ENCODE data around the gene ANK2. TPM values are rescaled to one million over a fixed set of nuclear protein-coding genes. Genes with fewer than 3 reads are reported as not detected.

The ANK2 gene
- total RNA-seq, 2 experiments from 2014 or later, result 0.38 to 4.0 TPM

DNA sequence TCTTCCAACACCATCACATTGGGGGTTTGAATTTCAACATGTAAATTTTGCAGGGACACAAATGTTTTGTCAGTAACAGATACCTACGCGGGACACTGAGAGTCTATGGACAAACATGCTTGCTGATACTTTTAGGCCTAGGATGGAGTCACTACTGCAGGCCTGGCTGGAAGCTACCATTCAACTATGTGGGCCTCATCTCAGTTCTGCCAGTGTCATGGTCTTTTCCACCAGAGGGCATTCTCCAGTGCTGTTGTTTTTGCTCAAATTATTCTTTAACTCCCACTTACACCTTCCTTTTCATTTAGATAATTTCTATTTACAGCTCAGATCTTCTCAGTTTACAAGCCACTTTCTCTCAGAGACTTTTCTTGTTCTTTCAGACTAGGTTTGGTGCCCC is 7.0 kb upstream of the ANK2 start:
- no peak for DNase-seq (ENCODE audit: low spot score)
- Histone ChIP-seq H3K4me1 (ENCODE audit: insufficient read depth, low read length, poor library complexity, severe bottlenecking) (no peaks in the 10 kb centered on the region), H4K20me1 (ENCODE audit: insufficient read depth, low read length) (no peaks in the 10 kb centered on the region), H3K4me3 (ENCODE audit: low read depth, low read length, poor library complexity, severe bottlenecking) (no peak overlapping the region), H3K9me2 (ENCODE audit: insufficient read depth, low read length) (no peaks in the 10 kb centered on the region), H3K9me3 (ENCODE audit: low read length) (no peaks in the 10 kb centered on the region), H3K79me2 (ENCODE audit: insufficient read depth, low read depth, low read length) (no peaks in the 10 kb centered on the region), H3K4me2 (ENCODE audit: low read length) (no peak overlapping the region), H3K27ac (ENCODE audit: low read depth, low read length, poor library complexity, severe bottlenecking) (no peak overlapping the region), H3K36me3 (ENCODE audit: insufficient read depth, low read length) (no peaks in the 10 kb centered on the region), H2AFZ (ENCODE audit: low read length) (no peak overlapping the region)
- BruUV-seq (replicated peaks), result no TSS peak
- ChIA-PET POLR2A (no interaction called here), CTCF (ENCODE audit: unreplicated experiment) (no interaction called here)
- TF ChIP-seq EZH2phosphoT487 (IDR thresholded peaks at IDR 0.05; ENCODE audit: borderline replicate concordance, low read depth, low read length), result no peak
- TF ChIP-seq, protein P1, sequence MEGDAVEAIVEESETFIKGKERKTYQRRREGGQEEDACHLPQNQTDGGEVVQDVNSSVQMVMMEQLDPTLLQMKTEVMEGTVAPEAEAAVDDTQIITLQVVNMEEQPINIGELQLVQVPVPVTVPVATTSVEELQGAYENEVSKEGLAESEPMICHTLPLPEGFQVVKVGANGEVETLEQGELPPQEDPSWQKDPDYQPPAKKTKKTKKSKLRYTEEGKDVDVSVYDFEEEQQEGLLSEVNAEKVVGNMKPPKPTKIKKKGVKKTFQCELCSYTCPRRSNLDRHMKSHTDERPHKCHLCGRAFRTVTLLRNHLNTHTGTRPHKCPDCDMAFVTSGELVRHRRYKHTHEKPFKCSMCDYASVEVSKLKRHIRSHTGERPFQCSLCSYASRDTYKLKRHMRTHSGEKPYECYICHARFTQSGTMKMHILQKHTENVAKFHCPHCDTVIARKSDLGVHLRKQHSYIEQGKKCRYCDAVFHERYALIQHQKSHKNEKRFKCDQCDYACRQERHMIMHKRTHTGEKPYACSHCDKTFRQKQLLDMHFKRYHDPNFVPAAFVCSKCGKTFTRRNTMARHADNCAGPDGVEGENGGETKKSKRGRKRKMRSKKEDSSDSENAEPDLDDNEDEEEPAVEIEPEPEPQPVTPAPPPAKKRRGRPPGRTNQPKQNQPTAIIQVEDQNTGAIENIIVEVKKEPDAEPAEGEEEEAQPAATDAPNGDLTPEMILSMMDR (conservative IDR thresholded peaks at IDR 0.05; ENCODE audit: low read length), result no peak
- intact Hi-C loops (cut with micrococcal nuclease; ENCODE audit: unreplicated experiment), result no loop called here

GRCh38 chr4:113043591-113043990 is 5.9 kb upstream of the ANK2 start:
- CTCF ChIA-PET (ENCODE audit: unreplicated experiment), result no interaction called here
- H3K36me3 ChIP-seq (ENCODE audit: insufficient read depth, low read length), result no peaks in the 10 kb centered on the region

DNA sequence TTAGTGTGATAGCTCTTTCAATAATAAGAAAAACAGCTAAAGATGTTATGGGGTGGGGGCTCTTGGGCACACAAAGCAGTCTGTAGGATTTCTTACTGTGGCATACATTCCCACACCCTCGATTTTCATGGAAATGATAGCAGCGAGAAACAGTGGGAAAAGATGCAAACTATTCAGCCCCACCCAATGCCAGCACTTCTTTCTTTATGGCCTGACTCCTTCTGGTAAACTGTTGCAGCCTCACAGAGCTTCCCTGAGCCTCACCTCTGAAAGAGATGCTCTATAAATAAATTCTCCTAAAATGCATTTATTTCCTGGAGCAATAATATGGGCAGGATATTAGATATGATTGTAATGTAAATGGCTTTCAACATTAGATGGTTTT is 910 bp downstream of the ANK2 start:
- BruUV-seq (replicated peaks), result no TSS peak
- intact Hi-C loops (cut with micrococcal nuclease; ENCODE audit: unreplicated experiment), result no loop called here
- Histone ChIP-seq H3K9me2 (ENCODE audit: insufficient read depth, low read length) (no peaks in the 10 kb centered on the region), H3K36me3 (ENCODE audit: insufficient read depth, low read length) (no peaks in the 10 kb centered on the region), H2AFZ (ENCODE audit: low read length) (no peak overlapping the region), H3K79me2 (ENCODE audit: insufficient read depth, low read depth, low read length) (no peaks in the 10 kb centered on the region), H3K27ac (ENCODE audit: low read depth, low read length, poor library complexity, severe bottlenecking) (no peak overlapping the region), H3K9me3 (ENCODE audit: low read length) (no peaks in the 10 kb centered on the region), H4K20me1 (ENCODE audit: insufficient read depth, low read length) (no peaks in the 10 kb centered on the region), H3K4me3 (ENCODE audit: low read depth, low read length, poor library complexity, severe bottlenecking) (no peak overlapping the region), H3K4me1 (ENCODE audit: insufficient read depth, low read length, poor library complexity, severe bottlenecking) (no peaks in the 10 kb centered on the region), H3K4me2 (ENCODE audit: low read length) (no peak overlapping the region)
- ChIA-PET CTCF (ENCODE audit: unreplicated experiment) (no interaction called here), POLR2A (interaction anchor here (0.9 to 1.0 kb wide), 2 partner anchors 14 to 17 kb away, joined by 3 to 5 read pairs; no protein-coding TSS in a partner anchor)
- no peak for TF ChIP-seq EZH2phosphoT487 (IDR thresholded peaks at IDR 0.05; ENCODE audit: borderline replicate concordance, low read depth, low read length)
- TF ChIP-seq, protein P1 (conservative IDR thresholded peaks at IDR 0.05; ENCODE audit: low read length), result no peak
- DNase-seq (ENCODE audit: low spot score), result no peak

More at GRCh38 chr4:113043591-113043990, 5.9 kb upstream of the ANK2 start:
- DNase-seq (ENCODE audit: low spot score), result no peak
- no TSS peak for BruUV-seq (replicated peaks)
- no peak overlapping the region for H3K4me2 ChIP-seq (ENCODE audit: low read length)
- no peak overlapping the region for H3K4me3 ChIP-seq (ENCODE audit: low read depth, low read length, poor library complexity, severe bottlenecking)
- no peaks in the 10 kb centered on the region for H3K9me2 ChIP-seq (ENCODE audit: insufficient read depth, low read length)
- H2AFZ ChIP-seq (ENCODE audit: low read length), result no peak overlapping the region
- H3K79me2 ChIP-seq (ENCODE audit: insufficient read depth, low read depth, low read length), result no peaks in the 10 kb centered on the region
- H3K27ac ChIP-seq (ENCODE audit: low read depth, low read length, poor library complexity, severe bottlenecking), result no peak overlapping the region
- no peaks in the 10 kb centered on the region for H3K4me1 ChIP-seq (ENCODE audit: insufficient read depth, low read length, poor library complexity, severe bottlenecking)
- intact Hi-C loops (cut with micrococcal nuclease; ENCODE audit: unreplicated experiment), result no loop called here
- H4K20me1 ChIP-seq (ENCODE audit: insufficient read depth, low read length), result no peaks in the 10 kb centered on the region
- H3K9me3 ChIP-seq (ENCODE audit: low read length), result no peaks in the 10 kb centered on the region
- TF ChIP-seq EZH2phosphoT487 (IDR thresholded peaks at IDR 0.05; ENCODE audit: borderline replicate concordance, low read depth, low read length), result no peak
- TF ChIP-seq, protein P1 (conservative IDR thresholded peaks at IDR 0.05; ENCODE audit: low read length), result no peak
- POLR2A ChIA-PET, result interaction anchor here (0.9 kb wide), 1 partner anchor 34 kb away, joined by 3 read pairs; no protein-coding TSS in a partner anchor
